Measurements from ENCODE around the gene FBXW9.

The FBXW9 gene

DNA sequence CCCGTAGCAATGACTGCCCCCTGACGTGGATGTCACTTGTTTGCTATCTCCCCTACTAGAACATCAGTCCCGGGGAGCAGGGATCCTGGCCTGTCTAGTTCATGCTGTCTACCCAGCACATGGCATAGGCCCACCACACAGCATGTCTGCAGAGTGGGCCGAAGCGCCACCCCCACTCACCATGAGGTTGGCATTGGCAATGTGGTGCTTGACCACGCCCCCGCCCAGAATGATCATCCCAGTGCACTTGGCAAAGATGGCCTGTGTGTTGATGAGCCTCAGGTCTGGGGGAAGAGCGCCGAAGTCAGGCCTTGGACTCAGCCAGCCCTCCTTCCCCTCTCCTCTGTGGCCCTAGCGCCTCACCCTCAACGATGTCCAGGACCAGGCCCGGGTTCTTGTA, 19.5 kb downstream of the FBXW9 start:
- DNase-seq = no peak

DNA sequence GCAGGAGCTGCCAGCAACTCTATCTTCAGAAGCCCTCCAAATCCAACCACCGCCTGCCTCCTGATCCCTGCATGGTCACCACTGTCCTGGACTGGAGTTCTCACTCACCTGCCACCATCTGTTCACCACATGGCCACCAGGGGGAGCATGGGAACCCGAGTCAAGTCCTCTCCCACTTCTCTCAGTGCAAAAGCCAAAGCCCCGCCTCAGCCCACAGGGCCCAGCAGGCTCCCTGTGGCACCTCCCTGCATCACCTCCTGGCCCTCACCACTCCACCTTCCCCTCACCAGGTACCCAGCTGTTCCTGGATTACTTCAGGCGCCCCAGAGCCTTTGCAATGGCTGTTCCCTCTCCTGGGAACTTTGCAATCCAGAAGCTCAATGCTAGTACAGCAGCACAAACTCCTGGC, 20.0 kb downstream of the FBXW9 start:
- peak; percentile 68 for DNase-seq

DNA sequence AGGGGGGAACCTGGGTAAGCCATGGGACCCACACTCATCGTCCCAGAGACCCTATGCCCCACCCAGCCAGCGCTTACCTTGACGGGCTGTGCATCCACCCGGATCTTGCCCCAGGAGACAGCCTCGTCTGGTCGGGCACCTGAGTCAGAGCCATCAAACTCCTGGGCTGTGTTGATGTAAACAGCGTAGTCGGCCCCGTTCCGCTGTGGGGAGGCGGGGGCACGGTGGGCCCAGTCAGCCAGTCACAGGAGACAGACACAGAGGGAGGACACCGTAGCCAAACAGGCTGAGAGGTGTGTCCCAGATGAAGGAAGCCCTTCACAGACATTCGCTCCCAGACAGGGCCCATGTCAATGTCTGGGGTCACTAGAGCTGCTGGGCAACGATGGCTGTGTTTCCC, 20.5 kb downstream of the FBXW9 start:
- DNase-seq = no peak

DNA sequence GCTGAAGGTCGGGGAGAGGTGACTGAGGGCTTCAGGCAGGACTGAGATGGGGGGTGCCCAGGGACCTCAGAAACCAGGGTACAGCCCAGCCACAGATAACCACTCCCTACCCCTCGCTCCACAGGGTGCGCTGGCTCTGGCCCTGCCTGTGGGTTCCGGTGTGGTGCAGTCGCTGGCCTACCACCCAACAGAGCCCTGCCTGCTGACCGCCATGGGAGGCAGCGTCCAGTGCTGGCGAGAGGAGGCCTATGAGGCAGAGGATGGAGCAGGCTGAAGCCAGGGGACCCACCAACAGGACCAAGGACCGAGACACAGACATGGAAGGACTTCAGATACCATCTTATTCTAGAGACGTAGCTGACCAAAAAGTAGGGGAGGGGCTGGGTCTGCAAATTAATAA, 21.0 kb downstream of the FBXW9 start:
- DNase-seq = no peak

DNA sequence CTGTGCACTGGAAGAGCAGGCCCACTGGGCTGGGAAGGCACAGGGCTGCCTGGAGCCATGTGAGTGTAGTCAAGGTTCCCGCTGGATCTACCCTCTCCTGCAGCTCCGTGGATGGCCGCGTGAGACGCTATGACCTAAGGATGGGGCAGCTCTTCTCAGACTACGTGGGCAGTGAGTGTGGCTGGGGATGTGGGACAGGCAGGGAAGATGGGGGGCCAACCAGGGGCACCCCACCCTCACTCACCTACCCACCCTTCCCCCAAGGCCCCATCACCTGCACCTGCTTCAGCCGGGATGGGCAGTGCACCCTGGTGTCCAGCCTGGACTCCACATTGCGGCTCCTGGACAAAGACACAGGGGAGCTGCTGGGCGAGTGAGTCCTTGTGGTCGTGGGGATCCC, 23.7 kb downstream of the FBXW9 start:
- DNase-seq = no peak

DNA sequence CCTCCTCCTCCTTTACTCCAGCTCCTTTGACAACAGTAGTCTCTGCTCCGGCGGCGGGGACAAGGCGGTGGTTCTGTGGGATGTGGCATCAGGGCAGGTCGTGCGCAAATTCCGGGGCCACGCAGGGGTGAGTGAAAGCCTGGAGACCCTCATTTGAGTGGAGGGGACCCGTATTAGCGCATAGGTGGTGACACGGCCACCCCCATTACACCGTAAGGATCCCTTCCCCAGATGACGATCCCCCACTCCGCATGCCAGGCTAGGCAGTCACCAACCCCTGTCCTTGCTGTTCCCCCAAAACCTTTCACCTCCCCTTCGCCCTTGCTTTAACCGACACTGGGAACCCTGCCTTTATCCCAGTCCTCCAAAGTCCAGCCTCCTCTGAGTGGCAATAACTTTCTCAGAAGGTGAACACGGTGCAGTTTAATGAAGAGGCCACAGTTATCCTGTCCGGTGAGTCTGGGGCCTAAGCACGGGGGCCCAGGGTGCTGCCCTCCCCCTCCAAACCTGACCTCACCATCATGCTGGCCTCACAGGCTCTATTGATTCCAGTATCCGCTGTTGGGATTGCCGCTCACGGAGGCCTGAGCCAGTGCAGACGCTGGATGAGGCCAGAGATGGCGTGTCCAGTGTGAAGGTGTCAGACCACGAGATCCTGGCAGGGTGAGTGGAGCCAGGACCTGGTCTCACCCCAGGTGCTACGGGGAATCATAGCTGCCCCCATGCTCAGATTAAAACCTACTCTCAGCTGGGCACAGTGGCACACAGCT, 26.1 kb downstream of the FBXW9 start:
- DNase-seq = no peak

DNA sequence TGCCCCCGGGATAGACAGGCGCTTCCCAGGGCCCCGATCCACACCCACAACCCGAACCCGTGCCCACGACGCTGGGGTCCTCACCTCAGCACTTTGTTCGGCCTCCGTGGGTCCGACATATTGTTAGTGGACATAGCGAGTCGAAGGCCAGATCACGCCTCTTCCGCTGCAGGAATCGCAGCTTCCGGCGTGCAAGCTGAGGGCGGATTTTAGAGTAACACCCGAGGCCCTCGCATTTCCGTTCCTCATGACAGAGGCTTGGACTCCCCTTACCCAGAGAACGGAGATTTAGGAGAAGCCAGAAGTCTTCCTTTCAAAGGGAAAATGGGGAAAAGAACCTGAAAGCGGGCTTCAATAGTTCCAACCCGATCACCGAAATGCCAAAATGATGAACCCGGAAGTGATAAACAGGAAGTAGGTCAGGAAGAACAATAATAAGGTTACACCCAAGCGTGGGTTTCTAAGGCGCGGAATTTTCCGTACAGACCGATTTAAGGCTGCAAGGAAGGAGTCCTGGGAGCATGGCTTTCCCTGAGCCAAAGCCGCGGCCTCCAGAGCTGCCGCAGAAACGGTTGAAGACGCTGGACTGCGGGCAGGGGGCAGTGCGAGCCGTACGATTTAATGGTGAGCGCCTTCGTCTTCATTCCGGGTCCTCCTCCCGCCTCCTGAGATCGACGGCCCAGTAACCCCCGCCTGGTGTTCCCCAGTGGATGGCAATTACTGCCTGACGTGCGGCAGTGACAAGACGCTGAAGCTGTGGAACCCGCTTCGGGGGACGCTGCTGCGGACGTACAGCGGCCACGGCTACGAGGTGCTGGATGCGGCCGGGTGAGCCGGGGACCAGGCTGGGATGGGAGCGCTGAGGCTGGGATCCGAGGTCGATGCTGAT, 26.9 kb downstream of the FBXW9 start:
- DNase-seq = peak; percentile 45

DNA sequence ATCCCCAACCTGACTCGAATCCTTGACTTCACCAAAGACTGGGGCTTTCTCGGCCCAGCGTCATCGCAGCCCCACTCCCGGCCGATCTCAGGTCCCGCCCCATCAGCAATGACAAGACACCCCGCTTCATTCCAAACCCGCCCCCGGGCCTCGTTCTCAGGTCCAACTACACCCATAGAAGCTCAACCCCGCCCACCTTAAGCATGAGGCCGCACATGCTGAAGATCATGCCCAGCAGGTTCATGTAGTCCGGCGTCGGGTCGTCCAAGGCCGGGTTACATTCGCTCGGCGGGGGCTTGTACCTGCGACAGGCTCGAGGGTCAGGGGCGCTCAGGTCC, 27.5 kb downstream of the FBXW9 start:
- DNase-seq = no peak

DNA sequence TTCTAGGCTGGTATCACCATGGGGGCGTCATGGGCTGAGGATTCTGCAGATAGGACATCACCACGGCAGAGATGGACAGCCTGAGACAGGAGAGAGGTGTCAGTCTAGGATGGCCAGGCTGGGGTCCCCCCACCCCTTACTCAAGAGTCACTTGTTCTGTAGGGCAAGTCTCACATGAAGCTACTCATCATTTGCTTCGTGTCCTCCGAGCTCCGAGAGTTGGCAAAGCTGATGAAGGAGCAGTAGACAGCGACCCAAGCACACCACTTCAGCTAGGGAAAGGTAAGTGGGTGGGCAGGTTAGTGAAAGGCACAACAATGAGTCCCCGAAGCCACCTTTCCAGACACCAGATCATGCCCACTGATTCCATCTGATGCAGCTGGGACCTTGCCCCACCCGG, 28.1 kb downstream of the FBXW9 start:
- DNase-seq = no peak

DNA sequence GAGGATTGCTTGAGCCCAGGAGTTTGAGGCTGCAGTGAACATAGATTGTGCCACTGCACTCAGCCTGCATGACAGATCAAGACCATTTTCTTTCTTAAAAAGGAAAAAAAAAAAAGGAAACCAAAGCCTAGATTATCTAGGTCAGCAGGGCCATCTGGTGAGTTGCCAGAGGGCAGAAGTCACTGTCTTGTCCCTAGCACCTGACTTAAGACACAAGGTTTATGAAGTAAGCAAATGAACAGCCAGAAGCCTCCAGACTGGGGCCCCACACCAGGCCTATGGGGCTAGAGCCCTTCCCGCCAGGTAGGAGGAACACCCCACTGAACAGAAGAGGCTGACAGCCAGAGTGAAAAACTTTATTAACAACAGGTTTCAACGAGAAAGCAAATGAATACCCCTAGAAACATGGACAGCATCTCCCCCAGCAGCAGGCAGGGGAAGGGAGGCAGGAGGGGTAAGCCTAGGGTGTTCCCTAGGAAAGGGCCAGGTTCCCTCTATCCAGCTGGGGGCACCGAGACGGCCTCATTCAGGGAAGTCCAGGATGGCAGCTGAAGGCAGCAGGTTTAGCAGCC, 28.6 kb downstream of the FBXW9 start:
- no peak for DNase-seq

DNA sequence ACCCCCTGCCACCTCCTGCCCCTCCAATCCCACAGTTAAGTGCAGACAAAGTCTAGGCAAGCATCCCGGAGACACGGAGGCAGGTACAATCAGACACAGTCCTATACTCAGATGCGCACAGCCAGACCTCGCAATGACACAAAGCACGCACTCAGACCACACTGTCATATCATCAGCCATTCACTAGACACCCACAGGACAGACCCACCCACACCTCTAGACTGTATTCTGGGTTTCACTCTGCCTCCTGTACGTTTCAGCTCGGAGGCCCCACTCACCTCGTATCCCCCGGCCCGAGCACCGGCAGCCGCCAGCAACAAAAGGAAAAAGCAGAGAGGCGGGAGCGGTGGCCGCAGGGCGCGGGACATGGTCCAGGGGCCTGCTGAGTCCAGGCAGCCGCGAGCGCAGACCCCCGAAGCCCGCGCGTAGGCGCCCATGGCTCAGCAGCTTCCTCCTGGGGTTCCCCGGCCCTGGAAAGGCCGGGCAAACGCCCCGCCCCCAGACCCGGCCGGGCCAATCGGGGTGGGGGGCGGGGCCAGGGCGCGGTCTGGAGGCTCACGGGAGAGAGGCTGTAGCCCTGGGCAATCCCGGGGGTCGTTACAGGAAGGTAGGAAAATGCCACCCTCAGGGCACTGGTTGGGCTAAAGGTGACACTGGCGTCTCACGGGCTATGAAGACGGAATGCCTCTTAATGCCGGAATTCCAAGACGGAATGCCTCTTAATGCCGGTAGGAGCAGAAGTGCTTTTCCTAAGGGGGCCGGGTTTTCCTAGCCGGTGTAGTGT, 30.0 kb downstream of the FBXW9 start, which contains the start of the genes MAN2B1 and WDR83:
Gene MAN2B1, minus strand, starts transcription at position 478 of the 784 bp plus-strand sequence. Its CDS starts 41 bp downstream, at position 437.
Gene WDR83, plus strand, starts transcription at position 543 of the 784 bp plus-strand sequence. CDS start 2,984 bp downstream, outside the sequence.
- DNase-seq = peak; percentile 65

DNA sequence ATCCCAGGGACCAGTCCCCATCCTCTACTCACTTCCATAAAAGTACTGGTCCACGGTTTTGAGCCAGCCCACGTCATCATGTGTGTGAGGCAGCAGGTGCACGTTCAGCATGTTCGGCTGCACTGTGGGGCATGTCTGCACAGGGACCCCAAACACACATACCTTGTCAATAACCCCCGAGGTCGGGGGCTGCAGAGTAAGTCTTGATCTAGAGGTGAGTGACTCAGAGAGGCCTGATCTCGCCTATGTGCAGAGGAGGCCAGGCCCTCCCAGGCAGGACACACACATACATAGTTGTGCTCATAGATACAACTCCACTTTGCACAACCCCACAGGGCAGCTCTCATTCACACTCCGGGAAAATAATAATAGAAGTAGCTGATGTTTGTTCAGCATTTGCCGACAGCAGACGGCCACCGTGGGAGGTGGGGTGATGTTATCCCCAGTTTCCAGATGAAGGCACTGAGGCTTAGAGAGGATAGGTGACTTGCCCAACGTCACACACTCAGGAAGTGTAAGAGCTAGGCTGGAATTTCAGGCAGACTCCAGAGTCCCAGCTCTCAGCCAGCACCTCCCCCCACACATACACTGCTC, 30.7 kb downstream of the FBXW9 start:
- DNase-seq = no peak

DNA sequence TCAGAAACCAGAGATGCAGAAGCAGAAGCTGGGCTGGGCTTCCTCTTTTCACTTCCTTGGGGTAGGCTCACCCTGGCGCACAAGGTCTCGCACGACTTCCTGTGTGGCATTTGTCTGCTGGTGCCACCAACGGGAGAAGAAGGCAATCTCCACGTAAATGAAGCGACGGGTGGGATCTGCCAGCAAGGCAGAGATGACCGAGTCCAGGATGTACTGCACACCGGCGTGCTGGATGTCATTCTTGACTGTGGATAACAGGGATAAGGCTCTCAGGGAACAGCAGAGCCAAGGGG, 31.2 kb downstream of the FBXW9 start:
- DNase-seq = no peak

DNA sequence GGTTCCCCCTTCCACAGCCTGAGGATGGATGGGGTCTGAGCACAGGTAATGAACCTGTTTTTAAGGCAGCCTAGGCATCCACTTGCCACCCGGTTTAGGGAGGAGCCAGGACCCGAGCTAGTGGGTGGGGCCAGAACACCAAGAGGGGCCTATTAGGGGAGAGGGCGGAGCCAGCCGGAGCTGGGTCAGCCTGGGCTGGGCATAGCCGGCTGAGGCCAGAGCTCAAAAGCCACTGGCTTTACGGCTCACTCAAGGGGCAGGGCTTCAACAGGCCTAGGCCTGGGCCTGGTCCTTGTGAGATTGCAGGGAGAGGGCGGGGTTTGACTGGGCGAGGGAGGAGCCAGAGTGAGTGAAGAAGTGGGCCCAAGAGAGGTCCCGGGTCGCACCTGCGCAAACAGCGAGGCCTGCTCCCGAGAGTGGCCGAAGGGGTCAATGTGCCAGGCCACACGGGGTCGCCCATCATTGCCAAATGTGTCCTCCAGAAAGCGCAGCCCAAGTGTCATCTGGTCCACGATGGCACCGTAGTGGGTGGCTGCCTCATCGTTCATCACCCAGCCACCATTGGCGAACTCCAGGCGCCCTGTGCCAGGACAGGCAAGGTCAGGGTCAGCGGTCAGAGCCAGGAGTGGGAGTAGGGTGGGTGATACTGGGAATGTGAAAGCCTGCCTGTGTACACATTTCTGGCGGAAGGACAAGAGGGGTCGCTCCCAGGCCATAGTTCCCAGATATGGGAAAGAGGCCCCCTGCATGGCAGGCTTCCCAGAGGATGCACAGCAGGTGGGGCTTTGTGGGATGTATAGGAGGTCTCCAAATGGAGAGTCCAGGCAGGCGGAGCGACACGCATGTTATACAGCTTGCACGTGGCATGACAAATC, 31.8 kb downstream of the FBXW9 start:
- no peak for DNase-seq

DNA sequence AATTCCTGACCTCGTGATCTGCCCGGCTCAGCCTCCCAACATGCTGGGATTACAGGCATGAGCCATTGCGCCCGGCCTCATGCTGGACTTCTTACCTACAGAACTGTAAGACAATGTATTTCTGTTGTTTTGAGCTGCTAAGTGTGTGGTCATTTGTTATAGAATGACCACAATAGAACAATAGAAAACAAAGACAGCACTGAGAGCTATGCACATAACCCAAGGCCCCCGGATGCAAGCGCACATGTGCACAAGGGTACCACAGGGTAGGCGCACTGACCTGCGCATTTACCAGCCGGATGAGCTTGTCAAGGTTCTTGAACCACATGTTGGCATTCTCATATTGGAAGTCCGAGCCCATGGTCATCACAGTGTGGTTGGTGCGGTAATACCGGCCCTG, 35.5 kb downstream of the FBXW9 start:
- DNase-seq = no peak

DNA sequence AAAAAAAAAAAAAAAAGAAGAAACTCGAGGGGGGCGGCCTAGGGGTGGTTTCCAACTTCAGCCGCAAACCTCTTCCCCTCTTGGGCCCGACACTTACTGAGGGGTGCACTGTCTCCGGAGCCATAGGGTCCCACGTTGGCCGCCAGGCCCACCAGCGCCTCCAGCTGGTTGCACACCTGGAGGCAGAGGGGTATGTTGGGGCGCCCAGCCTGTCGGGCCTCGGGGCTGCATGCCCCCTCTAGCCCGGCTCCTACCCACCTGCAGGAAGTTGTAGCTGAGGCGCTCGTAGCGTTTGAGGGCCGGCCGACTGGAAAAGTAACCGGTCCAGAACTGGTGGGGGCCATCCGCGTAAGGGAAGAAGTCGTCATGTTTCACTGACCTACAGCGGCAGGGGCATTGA, 38.5 kb downstream of the FBXW9 start:
- no peak for DNase-seq

DNA sequence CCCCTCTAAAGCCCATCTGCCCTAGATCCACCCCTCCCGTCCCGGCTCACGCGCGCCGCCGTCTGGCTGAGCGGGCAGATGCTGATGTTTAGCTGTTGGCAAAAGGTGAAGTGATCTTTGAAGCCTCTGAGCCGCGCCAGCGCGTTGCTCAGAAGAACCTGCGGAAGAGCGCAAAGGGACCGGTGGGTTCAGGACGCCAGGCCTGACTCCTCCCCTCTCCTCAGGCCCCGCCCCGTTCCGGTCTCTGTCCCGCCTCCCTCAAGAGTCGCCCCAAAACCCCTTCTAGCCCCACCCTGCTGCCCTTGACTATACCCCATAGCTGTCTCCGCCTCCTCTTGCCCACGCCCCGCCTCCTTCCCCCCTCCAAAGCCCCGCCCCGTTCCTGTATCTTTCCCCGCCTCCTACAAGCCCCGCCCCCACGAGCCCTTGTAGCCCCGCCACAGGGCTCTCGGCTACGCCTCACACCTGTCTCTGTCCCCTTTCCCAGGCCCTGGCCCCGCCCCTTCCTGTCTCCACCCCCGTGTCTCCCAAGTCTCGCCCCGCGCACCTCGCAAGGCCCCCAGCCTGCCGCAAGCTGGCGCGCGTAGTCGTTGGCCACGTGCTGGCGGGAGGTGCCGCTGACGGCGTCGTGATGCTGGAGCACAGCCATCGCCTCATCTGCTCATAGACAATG, 39.4 kb downstream of the FBXW9 start:
- DNase-seq = no peak

DNA sequence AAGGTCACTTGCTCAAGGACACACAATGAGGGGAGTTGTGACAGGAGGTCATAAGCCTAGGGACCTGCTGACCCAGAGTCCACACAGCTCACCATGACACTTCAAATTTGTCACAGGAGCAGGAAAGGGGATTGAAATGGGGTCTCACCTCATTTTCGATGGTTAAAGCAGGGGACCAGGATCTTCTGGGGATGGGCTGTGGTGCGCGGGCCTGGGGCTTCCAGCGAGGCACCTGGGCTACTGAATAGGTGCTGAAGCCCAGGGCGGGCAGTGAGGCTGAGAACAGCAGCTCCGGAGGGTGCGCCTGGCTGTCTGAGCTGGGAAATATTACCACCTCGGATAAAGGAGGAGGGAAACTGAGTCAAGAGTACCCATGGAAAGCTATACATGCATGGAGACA, 40.9 kb downstream of the FBXW9 start:
- DNase-seq = no peak

DNA sequence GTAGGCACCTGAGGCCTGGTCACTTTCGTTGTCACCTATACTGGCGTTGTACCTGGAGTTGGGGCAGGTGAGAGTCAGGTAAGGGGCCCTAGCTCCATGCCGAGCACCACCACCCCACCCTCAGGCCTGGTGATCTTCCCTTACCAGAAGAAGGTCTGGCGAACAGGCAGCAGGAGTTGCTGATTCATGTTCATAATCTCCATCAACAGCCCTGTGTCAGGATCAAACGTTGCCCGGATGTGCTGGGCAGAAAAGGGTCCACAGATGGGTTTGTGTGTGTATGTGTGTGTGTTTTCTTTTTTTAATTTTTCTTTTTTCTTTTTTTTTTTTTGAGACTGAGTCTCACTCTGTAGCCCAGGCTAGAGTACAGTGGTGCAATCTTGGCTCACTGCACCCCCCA, 44.2 kb downstream of the FBXW9 start:
- no peak for DNase-seq

DNA sequence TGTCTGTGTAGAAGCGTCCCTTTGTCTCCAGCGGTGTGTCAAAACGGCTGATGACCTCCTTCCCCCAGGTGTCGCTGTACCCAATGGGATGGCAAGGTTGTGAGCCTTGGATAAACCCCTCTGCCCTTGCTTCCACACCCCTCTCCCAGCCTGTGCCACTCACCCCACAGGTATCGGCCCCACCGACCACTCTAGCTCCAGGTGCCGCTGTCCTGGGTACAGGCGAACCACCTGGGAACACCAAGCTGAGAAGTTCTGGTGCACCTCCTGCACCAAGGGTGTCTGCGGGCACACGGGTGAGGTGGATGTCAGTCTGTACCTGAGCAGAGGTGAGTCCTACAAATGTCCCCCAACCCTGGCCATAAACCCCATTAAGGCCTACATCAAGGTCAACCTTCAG, 46.5 kb downstream of the FBXW9 start:
- DNase-seq = no peak

DNA sequence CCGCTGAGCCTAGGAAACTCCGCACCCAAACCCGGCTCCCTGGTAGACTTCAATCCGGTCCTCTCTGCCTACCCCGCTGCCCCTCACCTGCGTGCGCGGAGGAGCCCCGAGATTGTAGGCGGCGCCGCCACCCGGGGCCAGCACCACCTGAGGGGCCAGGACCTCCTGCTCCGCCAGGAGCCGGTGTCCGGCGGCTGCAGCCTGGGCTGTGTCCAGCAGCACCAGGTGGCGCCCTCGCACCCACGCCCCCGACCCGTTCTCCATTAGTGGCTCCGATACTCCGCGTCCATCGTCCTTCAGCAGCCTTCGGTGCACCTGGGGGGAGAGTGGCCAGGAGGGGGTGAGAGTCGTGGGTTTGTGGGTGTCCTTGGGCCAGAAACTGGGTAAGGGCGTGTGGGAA, 48.3 kb downstream of the FBXW9 start:
- DNase-seq = no peak
